Caco-2 (cell line): ENCODE data around the gene UGGT2. TPM values are rescaled to one million over a fixed set of nuclear protein-coding genes. Genes with fewer than 3 reads are reported as not detected.
A peak's percentile ranks its signal among the peaks of the same experiment; 100 is the strongest.

Source experiments
- BruUV-seq: library from RNA; stranded (reverse); fragments of 400-500 nt; replicated peaks from 2 replicates; lab custom pipeline; 2021; lab: Mats Ljungman, UMichigan
- CTCF ChIA-PET: fragments of 300-600 bp; sonication (Branson Sonifier 250); formaldehyde crosslinking; loops from one replicate; lab custom pipeline; 2022; ENCODE audit warnings: antibody characterized with exemption; lab: Charles Lee
- POLR2A ChIA-PET: fragments of 300-600 bp; sonication (Branson Sonifier 250); formaldehyde crosslinking; loops from one replicate; lab custom pipeline; 2022; ENCODE audit warnings: antibody characterized with exemption; lab: Charles Lee
- DNase-seq, 2 experiments: peaks; one replicate each; pipeline versions ENCODE4 v3.0.0 to v3.0.0-alpha.2; 2020 to 2022
- H3K27me3 ChIP-seq: replicated peaks from 2 replicates; pipeline ENCODE4 v1.6.0; 2011; ENCODE audit warnings: low read length; ENCODE audit not compliant: control insufficient read depth, insufficient read depth
- H3K36me3 ChIP-seq: 2 replicates; pipeline ENCODE4 v1.5.1; 2011; ENCODE audit warnings: low read length; ENCODE audit not compliant: control insufficient read depth, insufficient read depth
- H3K4me1 ChIP-seq: fragments of 250-450 bp; sonication (Bioruptor Pico); 2 replicates; pipeline ENCODE4 v1.5.1; 2020; ENCODE audit warnings: mild to moderate bottlenecking
- H3K4me3 ChIP-seq: 2 replicates; pipeline ENCODE4 v1.5.1; 2011; ENCODE audit warnings: low read depth, mild to moderate bottlenecking, control low read depth, low read length
- H3K9me3 ChIP-seq: fragments of 250-450 bp; sonication (Bioruptor Pico); 2 replicates; pipeline ENCODE4 v1.5.1; 2020; ENCODE audit warnings: mild to moderate bottlenecking, moderate library complexity
- H3K27ac Mint-ChIP-seq: one replicate; pipeline ENCODE4 v1.8.0; 2022; ENCODE audit warnings: mixed read lengths; ENCODE audit not compliant: unreplicated experiment
- H3K27me3 Mint-ChIP-seq: one replicate; pipeline ENCODE4 v1.8.0; 2022; ENCODE audit warnings: mixed read lengths; ENCODE audit not compliant: insufficient read depth, unreplicated experiment
- H3K36me3 Mint-ChIP-seq: one replicate; pipeline ENCODE4 v1.8.0; 2022; ENCODE audit warnings: mild to moderate bottlenecking, mixed read lengths; ENCODE audit not compliant: insufficient read depth, unreplicated experiment
- H3K4me1 Mint-ChIP-seq: one replicate; pipeline ENCODE4 v1.8.0; 2022; ENCODE audit warnings: low read depth, mixed read lengths; ENCODE audit not compliant: unreplicated experiment
- H3K4me3 Mint-ChIP-seq: one replicate; pipeline ENCODE4 v1.8.0; 2022; ENCODE audit warnings: mild to moderate bottlenecking, moderate library complexity, mixed read lengths; ENCODE audit not compliant: unreplicated experiment
- H3K9me3 Mint-ChIP-seq: one replicate; pipeline ENCODE4 v1.8.0; 2022; ENCODE audit warnings: mixed read lengths; ENCODE audit not compliant: unreplicated experiment
- CTCF ChIP-seq, 2 experiments: fragments of 200-600 bp in 1 of 2; IDR thresholded peaks; 1 replicate in 1 of 2; 2 replicates in 1 of 2; pipeline versions ENCODE4 v1.5.1 to v1.8.0; 2011 to 2022; ENCODE audit warnings: antibody characterized with exemption in 1 of 2, control low read depth in 1 of 2, inconsistent platforms in 1 of 2, low read depth in 1 of 2, low read length in 1 of 2, mild to moderate bottlenecking in 1 of 2, moderate library complexity in 1 of 2; ENCODE audit not compliant: insufficient read depth in 1 of 2, severe bottlenecking in 1 of 2, unreplicated experiment in 1 of 2
- intact Hi-C: fragments of 100-400 bp; cut with micrococcal nuclease; formaldehyde crosslinking; loops from one replicate; pipeline ENCODE4 v1.10.0; 2022; ENCODE audit not compliant: unreplicated experiment
- total RNA-seq: library from RNA; stranded (reverse); gene quantifications from 2 replicates; pipeline ENCODE4 v1.2.3, GENCODE V29; 2022

Gene UGGT2
- total RNA-seq, 1 experiment from 2014 or later: 35.5 TPM

- no peaks in the 10 kb centered on the region for H3K4me1 Mint-ChIP-seq
- no peaks in the 10 kb centered on the region for H3K27me3 ChIP-seq
- CTCF ChIA-PET: interaction anchor here (0.6 to 1.0 kb wide), 3 partner anchors 60 to 149 kb away, joined by 3 to 5 read pairs (median 3); no protein-coding TSS in a partner anchor
- intact Hi-C loops: no loop called here
- no peak overlapping the region for H3K4me3 Mint-ChIP-seq
- H3K27me3 Mint-ChIP-seq: peaks cover 20% of the 10 kb centered on the region
- POLR2A ChIA-PET: no interaction called here
- 0 out of 2 replicates have a peak, but pooled peaks cover 3% of the 10 kb centered on the region for H3K4me1 ChIP-seq
- no peak for TF ChIP-seq CTCF (IDR thresholded peaks at IDR 0.05; ENCODE audit: insufficient read depth in 1 of 2, low read depth in 1 of 2, low read length in 1 of 2, severe bottlenecking in 1 of 2, unreplicated experiment in 1 of 2)
- H3K4me3 ChIP-seq: no peak overlapping the region
- no peak for DNase-seq
- no TSS peak for BruUV-seq
- H3K27ac Mint-ChIP-seq: no peak overlapping the region
- H3K36me3 ChIP-seq: no peaks in the 10 kb centered on the region
- no peaks in the 10 kb centered on the region for H3K9me3 Mint-ChIP-seq
- no peaks in the 10 kb centered on the region for H3K9me3 ChIP-seq
- no peaks in the 10 kb centered on the region for H3K36me3 Mint-ChIP-seq
Measured at GRCh38 chr13:96080676-96081075, 27.5 kb upstream of the UGGT2 start.

- peaks cover 12% of the 10 kb centered on the region for H3K27me3 Mint-ChIP-seq
- ChIA-PET POLR2A (no interaction called here), CTCF (no interaction called here)
- H3K9me3 ChIP-seq: no peaks in the 10 kb centered on the region
- no peaks in the 10 kb centered on the region for H3K36me3 ChIP-seq
- H3K4me3 Mint-ChIP-seq: no peak overlapping the region
- DNase-seq: peak in 1 of 2 experiments; percentile 41
- intact Hi-C loops: loop anchor here (1.0 kb wide), 1 partner anchor 56 kb away; no protein-coding TSS in a partner anchor
- H3K4me1 ChIP-seq: no peaks in the 10 kb centered on the region
- H3K36me3 Mint-ChIP-seq: no peaks in the 10 kb centered on the region
- no peaks in the 10 kb centered on the region for H3K9me3 Mint-ChIP-seq
- no peaks in the 10 kb centered on the region for H3K4me1 Mint-ChIP-seq
- BruUV-seq: no TSS peak
- no peak overlapping the region for H3K4me3 ChIP-seq
- no peaks in the 10 kb centered on the region for H3K27me3 ChIP-seq
- TF ChIP-seq CTCF (IDR thresholded peaks at IDR 0.05; ENCODE audit: insufficient read depth in 1 of 2, low read depth in 1 of 2, low read length in 1 of 2, severe bottlenecking in 1 of 2, unreplicated experiment in 1 of 2): peak; percentile 48 to 63
- no peak overlapping the region for H3K27ac Mint-ChIP-seq
Measured at GRCh38 chr13:96075953-96076543, 22.8 kb upstream of the UGGT2 start.

GRCh38 chr13:96072392-96072791, 19.2 kb upstream of the UGGT2 start:
- H3K9me3 Mint-ChIP-seq: no peaks in the 10 kb centered on the region
- ChIA-PET CTCF (no interaction called here), POLR2A (no interaction called here)
- H3K4me1 Mint-ChIP-seq: no peaks in the 10 kb centered on the region
- H3K27ac Mint-ChIP-seq: no peak overlapping the region
- Histone ChIP-seq H3K27me3 (no peaks in the 10 kb centered on the region), H3K9me3 (no peaks in the 10 kb centered on the region), H3K4me1 (no peaks in the 10 kb centered on the region), H3K36me3 (no peaks in the 10 kb centered on the region), H3K4me3 (no peak overlapping the region)
- intact Hi-C loops: no loop called here
- H3K4me3 Mint-ChIP-seq: no peak overlapping the region
- peaks cover 11% of the 10 kb centered on the region for H3K27me3 Mint-ChIP-seq
- H3K36me3 Mint-ChIP-seq: no peaks in the 10 kb centered on the region
- BruUV-seq: no TSS peak
- no peak for TF ChIP-seq CTCF (IDR thresholded peaks at IDR 0.05; ENCODE audit: insufficient read depth in 1 of 2, low read depth in 1 of 2, low read length in 1 of 2, severe bottlenecking in 1 of 2, unreplicated experiment in 1 of 2)
- DNase-seq: no peak
